ENCODE data around the gene PCBP3. TPM values are rescaled to one million over a fixed set of nuclear protein-coding genes. Genes with fewer than 3 reads are reported as not detected.

PCBP3 gene
- total and polyA plus RNA-seq, 2 donors (not counting 3 experiments of a cell fraction or from before 2014, with no cell fraction given) = 0.06 to 1.1 TPM

- no TSS peak for BruUV-seq (replicated peaks)
- Histone ChIP-seq H3K27me3 (ENCODE audit: control insufficient read depth in 2 of 2, insufficient read depth in 2 of 2, low read length in 2 of 2) (no peaks in the 10 kb centered on the region), H3K79me2 (ENCODE audit: control insufficient read depth, insufficient read depth, low read length) (no peaks in the 10 kb centered on the region), H3K36me3 (ENCODE audit: control insufficient read depth in 2 of 2, extremely low read depth in 1 of 2, insufficient read depth in 2 of 2, low read length in 2 of 2) (no peaks in the 10 kb centered on the region), H3K27ac (ENCODE audit: insufficient read depth, low read depth, low read length) (no peak overlapping the region), H3K4me2 (ENCODE audit: insufficient read depth, low read length) (no peak overlapping the region), H3K9ac (replicated peaks; ENCODE audit: extremely low read depth, insufficient read depth, low read length) (no peak overlapping the region), H2AFZ (ENCODE audit: low read depth, low read length) (no peak overlapping the region), H3K4me1 (ENCODE audit: control insufficient read depth, extremely low read depth, insufficient read depth, low read length) (no peaks in the 10 kb centered on the region), H3K9me3 (replicated peaks; ENCODE audit: control insufficient read depth, insufficient read depth, low read length) (no peaks in the 10 kb centered on the region), H3K4me3 (replicated peaks in 1 of 3; ENCODE audit: insufficient read depth in 1 of 3, low read depth in 1 of 3, low read length in 3 of 3) (no peak overlapping the region), H3K9me1 (replicated peaks; ENCODE audit: control insufficient read depth, extremely low read depth, insufficient read depth, low read length) (no peaks in the 10 kb centered on the region), H4K20me1 (replicated peaks; ENCODE audit: control insufficient read depth, extremely low read depth, insufficient read depth, low read length) (no peaks in the 10 kb centered on the region)
- CTCF ChIA-PET = interaction anchor here (1.3 kb wide), 1 partner anchor 30 kb away, joined by 11 read pairs; no protein-coding TSS in a partner anchor
- DNase-seq (ENCODE audit: low read depth, low spot score) (no peak), FAIRE-seq (no peak)
- intact Hi-C loops (cut with micrococcal nuclease) = no loop called here
- TF ChIP-seq MYC (IDR thresholded peaks at IDR 0.05; ENCODE audit: low read depth, low read length) (no peak), CTCF (IDR thresholded peaks at IDR 0.05; ENCODE audit: extremely low read depth in 1 of 2, insufficient read depth in 1 of 2, low read depth in 1 of 2, low read length in 2 of 2) (no peak), FOS (IDR thresholded peaks at IDR 0.05; ENCODE audit: borderline replicate concordance, insufficient read depth, low read length) (no peak), EZH2 (IDR thresholded peaks at IDR 0.05; ENCODE audit: borderline replicate concordance, low read depth, low read length, severe bottlenecking) (no peak), POLR2A (IDR thresholded peaks at IDR 0.05; ENCODE audit: low read depth, low read length) (no peak), JUN (IDR thresholded peaks at IDR 0.05; ENCODE audit: borderline replicate concordance, insufficient read depth, insufficient read length, low read depth) (no peak), POLR2AphosphoS5 (IDR thresholded peaks at IDR 0.05; ENCODE audit: insufficient read depth, low read depth, low read length) (no peak), GATA2 (IDR thresholded peaks at IDR 0.05; ENCODE audit: insufficient read depth, insufficient read length, low read depth, low read length) (no peak), MAX (IDR thresholded peaks at IDR 0.05; ENCODE audit: insufficient read depth, insufficient read length) (no peak)
- dilution Hi-C loops (cut with MboI; ENCODE audit: extremely low pct_ligation_motif_present, low sequenced_read_pairs) = no loop called here
- POLR2A ChIA-PET = no interaction called here
Observed at GRCh38 chr21:45910548-45911221, 267.2 kb downstream of the PCBP3 start.

Measured in endothelial cell of umbilical vein (primary cell).